Measurements from ENCODE around the gene CACNA1E.

- TF ChIP-seq CTCF (IDR thresholded peaks at IDR 0.05) (no peak), EZH2 (IDR thresholded peaks at IDR 0.05; ENCODE audit: borderline replicate concordance, insufficient read depth, low read depth, low read length, poor library complexity, severe bottlenecking) (no peak)
Observed at GRCh38 chr1:181767001-181767708, 283.8 kb downstream of the CACNA1E start.
